Muscle layer of duodenum (tissue), 2 donors: Measurements from ENCODE around the gene CFAP77.

Experiments used
- H3K27ac ChIP-seq: one replicate; pipeline ENCODE4 v1.7.0; 2013; ENCODE audit warnings: mild to moderate bottlenecking, low read length
- H3K27me3 ChIP-seq: one replicate; pipeline ENCODE4 v1.7.0; 2013; ENCODE audit warnings: low read depth, mild to moderate bottlenecking, control low read depth, low read length
- H3K36me3 ChIP-seq, 2 donors: one replicate each; pipeline ENCODE4 v1.7.0; 2013; ENCODE audit warnings: low read length in 2 of 2, control low read depth in 1 of 2, mild to moderate bottlenecking in 1 of 2; ENCODE audit not compliant: insufficient read depth in 2 of 2, control insufficient read depth in 1 of 2
- H3K4me1 ChIP-seq, 2 donors: one replicate each; pipeline ENCODE4 v1.7.0; 2013; ENCODE audit warnings: low read length in 2 of 2, mild to moderate bottlenecking in 2 of 2, control low read depth in 1 of 2, moderate library complexity in 1 of 2; ENCODE audit not compliant: insufficient read depth in 2 of 2, control insufficient read depth in 1 of 2
- H3K4me3 ChIP-seq, 2 donors: one replicate each; pipeline ENCODE4 v1.7.0; 2013; ENCODE audit warnings: low read length in 2 of 2, low read depth in 1 of 2, mild to moderate bottlenecking in 1 of 2
- H3K9me3 ChIP-seq, 2 donors: one replicate each; pipeline ENCODE4 v1.7.0; 2013; ENCODE audit warnings: low read length in 2 of 2, control low read depth in 1 of 2, mild to moderate bottlenecking in 1 of 2; ENCODE audit not compliant: control insufficient read depth in 1 of 2
- donor health status: healthy.

The CFAP77 gene

DNA sequence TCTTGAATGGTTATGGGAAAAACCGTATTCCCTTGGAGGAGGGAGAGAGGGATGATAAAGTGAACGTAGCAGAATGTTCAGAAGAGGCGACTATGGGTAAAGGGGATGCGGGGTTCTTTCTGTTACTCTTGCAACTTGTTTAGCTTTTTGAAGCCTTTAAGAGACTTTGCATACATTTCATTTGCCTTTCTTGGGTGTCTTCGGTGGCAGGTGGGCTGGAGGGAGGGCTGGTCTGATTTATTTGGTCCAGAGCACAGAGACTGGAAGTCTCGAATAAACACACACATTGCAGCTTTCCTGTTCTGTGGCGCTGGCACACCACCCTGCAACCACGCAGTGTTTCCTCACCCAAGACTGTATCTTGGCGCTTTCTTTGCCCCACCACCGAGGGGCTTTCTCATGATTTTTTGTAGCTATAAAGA lies 26.5 kb upstream of the CFAP77 start:
- no peaks in the 10 kb centered on the region for H3K4me1 ChIP-seq
- H3K27ac ChIP-seq = no peak overlapping the region

DNA sequence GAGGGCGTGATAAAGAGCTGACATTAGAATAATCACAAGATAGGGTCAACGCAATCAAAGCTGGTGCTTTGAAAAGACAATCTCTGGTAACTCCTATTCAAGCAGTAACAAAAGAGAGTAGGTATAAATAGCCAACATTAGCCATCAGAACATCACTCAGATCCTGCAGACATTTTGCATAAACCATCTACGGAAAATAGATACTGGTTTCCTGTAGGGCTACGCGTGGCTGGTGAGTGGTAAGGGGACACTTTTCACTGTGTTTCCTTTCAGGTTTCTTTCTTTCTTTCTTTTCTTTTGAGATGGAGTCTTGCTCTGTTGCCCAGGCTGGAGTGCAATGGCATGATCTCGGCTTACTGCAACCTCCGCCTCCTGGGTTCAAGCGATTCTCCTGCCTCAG lies 25.6 kb upstream of the CFAP77 start:
- no peaks in the 10 kb centered on the region for H3K4me1 ChIP-seq
- no peaks in the 10 kb centered on the region for H3K27me3 ChIP-seq
- no peaks in the 10 kb centered on the region for H3K9me3 ChIP-seq
- peaks cover 45 to 76% of the 10 kb centered on the region in 2 donors for H3K36me3 ChIP-seq
- no peak overlapping the region for H3K4me3 ChIP-seq
- H3K27ac ChIP-seq = no peak overlapping the region

More for the DNA sequence above, 26.5 kb upstream of the CFAP77 start:
- Histone ChIP-seq H3K4me3 (no peak overlapping the region), H3K9me3 (no peaks in the 10 kb centered on the region), H3K27me3 (no peaks in the 10 kb centered on the region), H3K36me3 (peaks cover 48 to 72% of the 10 kb centered on the region in 2 donors)

DNA sequence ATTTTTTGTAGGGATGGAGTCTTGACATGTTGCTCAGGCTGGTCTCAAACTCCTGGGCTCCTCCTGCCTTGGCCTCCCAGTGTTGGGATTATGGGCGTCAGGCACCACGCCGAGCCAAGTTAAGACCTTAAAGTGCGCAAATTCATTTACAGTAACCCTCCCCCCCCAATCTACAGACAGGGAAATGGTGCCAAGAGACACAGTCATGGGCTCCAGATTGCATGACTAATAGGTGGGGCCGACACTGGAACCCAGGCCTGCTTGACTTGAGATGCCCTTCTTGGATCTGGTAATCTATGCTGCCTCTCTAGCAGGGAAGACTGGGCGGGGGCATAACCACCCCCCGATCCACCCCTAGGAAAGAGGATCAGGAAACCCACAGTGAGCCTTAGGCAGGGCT lies 22.9 kb upstream of the CFAP77 start:
- no peaks in the 10 kb centered on the region for H3K27me3 ChIP-seq
- H3K4me1 ChIP-seq = no peaks in the 10 kb centered on the region
- no peak overlapping the region for H3K4me3 ChIP-seq
- H3K27ac ChIP-seq = no peak overlapping the region
- no peaks in the 10 kb centered on the region for H3K9me3 ChIP-seq
- peaks cover 64 to 89% of the 10 kb centered on the region in 2 donors for H3K36me3 ChIP-seq

DNA sequence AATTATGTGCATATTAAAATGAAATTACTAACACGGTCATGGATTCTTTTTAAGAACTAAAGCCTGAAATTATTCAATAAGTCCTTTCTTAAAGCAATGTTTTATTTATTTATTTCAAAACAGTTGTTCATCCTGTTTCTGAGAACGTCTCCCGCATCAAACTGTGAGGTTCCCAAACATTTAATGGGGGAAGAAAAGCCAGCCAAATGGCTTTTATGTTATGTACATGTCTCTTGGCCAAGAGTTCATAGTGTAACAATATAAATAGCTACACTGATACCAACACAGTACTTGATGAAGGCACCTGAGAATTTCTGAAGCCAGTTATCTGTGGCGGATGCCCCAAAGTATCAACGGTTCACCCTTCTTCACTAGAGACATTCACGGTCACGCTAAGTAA lies 19.0 kb upstream of the CFAP77 start:
- H3K36me3 ChIP-seq = peaks cover 65 to 82% of the 10 kb centered on the region in 2 donors
- no peaks in the 10 kb centered on the region for H3K27me3 ChIP-seq
- H3K27ac ChIP-seq = no peak overlapping the region
- no peak overlapping the region for H3K4me3 ChIP-seq
- no peaks in the 10 kb centered on the region for H3K9me3 ChIP-seq
- no peaks in the 10 kb centered on the region for H3K4me1 ChIP-seq

DNA sequence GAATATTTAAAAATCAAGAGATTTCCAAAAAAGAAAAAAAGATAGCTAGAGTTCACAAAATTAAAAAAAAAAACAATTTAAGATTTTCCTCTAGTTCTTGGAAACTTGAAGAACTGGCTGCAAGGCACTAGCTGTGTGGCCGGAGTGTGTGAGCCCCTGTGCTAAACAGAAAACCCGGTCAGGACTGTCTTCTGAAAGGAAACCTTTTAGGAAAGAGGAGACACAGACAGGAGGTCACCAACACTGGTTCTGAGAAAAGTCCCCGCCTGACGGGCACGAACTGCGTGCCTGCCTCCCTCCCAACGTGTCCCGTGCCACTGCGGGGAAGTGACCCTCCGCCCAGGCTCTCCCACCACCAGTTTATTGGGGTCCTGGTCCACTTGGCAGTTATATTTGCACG lies 18.6 kb upstream of the CFAP77 start:
- H3K4me3 ChIP-seq = no peak overlapping the region
- H3K36me3 ChIP-seq = peaks cover 65 to 82% of the 10 kb centered on the region in 2 donors
- H3K27ac ChIP-seq = no peak overlapping the region
- H3K9me3 ChIP-seq = no peaks in the 10 kb centered on the region
- no peaks in the 10 kb centered on the region for H3K4me1 ChIP-seq
- no peaks in the 10 kb centered on the region for H3K27me3 ChIP-seq

DNA sequence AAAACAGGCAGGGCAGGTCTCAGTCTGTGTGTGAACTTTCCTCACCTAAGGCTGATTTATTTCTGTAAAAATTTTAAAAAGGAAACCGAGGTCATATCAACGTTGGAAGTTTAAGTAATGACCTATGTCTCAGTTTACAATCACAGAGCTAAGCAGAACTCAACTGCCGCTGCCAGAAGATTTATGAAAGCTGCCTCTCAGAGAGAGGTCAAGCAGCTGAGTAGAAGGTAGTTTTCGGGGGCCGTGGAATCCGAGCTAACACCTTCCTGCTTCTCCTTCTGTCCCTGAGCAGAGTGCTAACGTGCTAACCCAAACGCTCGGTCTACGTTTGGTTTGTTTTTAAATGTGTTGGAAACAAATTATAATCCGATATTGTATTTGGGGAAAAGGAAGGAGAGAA lies 14.5 kb upstream of the CFAP77 start:
- Histone ChIP-seq H3K4me3 (no peak overlapping the region), H3K27ac (no peak overlapping the region), H3K36me3 (peaks cover 60 to 75% of the 10 kb centered on the region in 2 donors), H3K9me3 (no peaks in the 10 kb centered on the region), H3K4me1 (no peaks in the 10 kb centered on the region), H3K27me3 (no peaks in the 10 kb centered on the region)

DNA sequence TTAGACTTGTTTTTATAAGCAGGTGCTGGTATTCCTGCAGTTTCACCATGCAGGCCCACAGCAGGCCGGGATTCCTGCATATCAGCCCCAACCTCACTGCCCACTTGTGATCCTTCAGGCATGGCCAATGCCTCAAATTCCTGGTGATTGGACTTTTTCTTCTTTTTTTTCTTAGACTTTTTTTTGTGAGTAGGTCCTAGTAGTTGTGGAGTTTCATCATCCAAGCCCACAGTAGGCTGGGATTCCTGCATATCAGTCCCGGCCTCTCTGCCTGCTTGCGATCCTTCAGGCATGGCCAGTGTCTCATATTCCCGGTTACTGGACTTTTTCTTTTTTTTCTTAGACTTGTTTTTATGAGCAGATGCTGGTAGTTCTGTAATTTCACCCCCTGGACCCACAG lies 8.2 kb upstream of the CFAP77 start:
- H3K4me3 ChIP-seq = no peak overlapping the region
- no peaks in the 10 kb centered on the region for H3K27me3 ChIP-seq
- H3K27ac ChIP-seq = no peak overlapping the region
- no peaks in the 10 kb centered on the region for H3K9me3 ChIP-seq
- H3K36me3 ChIP-seq = peaks cover 28 to 53% of the 10 kb centered on the region in 2 donors
- H3K4me1 ChIP-seq = peaks cover 0 to 10% of the 10 kb centered on the region in 2 donors

DNA sequence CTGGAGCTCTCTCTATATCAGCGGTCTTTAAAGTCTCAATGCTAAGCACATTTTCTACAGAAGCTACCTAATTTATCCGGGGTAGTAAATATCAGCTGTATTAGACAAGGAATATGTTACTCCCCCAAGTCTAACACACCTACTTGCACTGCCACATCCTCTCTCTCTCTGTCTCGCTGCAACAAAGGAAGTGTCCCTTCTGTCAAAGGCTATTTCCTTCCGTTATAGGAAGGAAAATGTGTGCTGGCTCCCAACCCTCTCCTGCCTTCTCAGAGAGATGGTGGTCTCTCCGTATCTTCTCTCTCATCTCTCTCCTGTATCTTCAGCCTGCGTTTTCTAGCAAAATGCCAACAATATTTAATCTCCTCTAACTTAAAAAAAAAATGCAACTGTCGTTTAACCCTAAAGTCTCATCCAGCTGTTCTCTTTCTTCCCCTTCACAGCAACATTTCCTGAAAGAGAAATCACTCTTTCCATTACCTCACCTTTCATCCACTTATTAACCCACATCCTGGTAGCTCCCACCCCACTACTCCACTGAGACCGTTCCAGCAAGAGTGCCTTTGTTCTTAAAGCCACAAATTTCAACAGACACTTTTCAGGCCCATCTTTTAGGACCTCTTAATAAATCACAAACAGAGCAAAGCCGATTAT lies 5.7 kb upstream of the CFAP77 start:
- Histone ChIP-seq H3K4me1 (peaks cover 0 to 10% of the 10 kb centered on the region in 2 donors), H3K36me3 (peaks cover 16 to 30% of the 10 kb centered on the region in 2 donors), H3K9me3 (no peaks in the 10 kb centered on the region), H3K4me3 (no peak overlapping the region), H3K27me3 (peaks cover under 1% of the 10 kb centered on the region), H3K27ac (no peak overlapping the region)

DNA sequence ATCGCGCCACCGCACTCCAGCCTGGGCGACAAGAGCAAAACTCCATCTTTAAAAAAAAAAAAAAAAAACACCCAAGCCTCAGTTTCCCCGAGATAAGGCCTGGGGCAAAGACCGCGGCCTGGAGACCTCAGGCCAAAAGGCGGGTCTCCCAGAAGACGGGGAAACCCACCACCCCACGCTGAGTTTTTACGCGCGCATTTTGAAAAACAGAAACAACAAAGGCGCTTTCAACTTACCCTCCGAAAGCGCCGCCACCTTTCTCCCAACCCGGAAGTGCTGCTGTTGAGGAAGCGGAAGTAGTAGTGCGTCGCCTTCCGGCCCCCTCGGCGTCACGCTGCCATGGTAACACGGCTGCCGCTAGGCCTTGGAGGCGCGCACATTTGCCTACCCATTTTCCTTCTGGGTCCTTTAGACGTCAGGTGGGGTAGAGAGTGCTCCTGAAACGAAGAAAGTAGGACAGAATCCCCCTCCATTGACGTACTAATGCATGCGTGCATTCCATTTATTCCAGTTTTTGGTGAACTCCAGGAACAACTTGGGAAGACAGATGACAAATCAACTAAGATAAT lies 3.4 kb upstream of the CFAP77 start, which contains the start of gene TTF1:
Gene TTF1, minus strand, starts transcription at position 287 of the 569 bp plus-strand sequence. CDS start 4,019 bp downstream, outside the sequence.
- Histone ChIP-seq H3K36me3 (peaks cover 10 to 20% of the 10 kb centered on the region in 2 donors), H3K4me1 (peaks cover 9 to 30% of the 10 kb centered on the region in 2 donors), H3K27me3 (peaks cover 18% of the 10 kb centered on the region), H3K9me3 (no peaks in the 10 kb centered on the region), H3K27ac (peak within 1 kb of the TSS; percentile 63), H3K4me3 (peak within 1 kb of the TSS; percentile 72 to 79)

DNA sequence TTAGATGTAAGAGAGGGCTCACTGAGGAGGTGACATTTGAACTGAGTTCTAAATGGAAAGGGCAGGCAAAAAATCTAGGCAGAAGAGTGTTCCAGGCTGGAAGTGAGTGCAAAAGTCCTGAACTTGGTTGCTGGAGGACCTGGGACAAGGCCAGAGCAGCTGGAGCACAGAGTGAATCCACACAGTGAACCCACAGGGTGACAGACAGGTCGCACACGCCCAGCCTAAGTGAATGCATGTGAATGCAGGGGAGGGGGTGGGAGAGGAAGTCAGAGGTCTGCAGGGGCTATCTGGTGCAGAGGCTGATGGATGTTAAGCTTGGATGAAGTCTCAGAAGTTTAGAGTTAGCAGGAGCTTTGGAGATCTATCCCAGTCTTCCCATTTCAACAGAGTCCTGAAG lies 2.8 kb upstream of the CFAP77 start:
- no peaks in the 10 kb centered on the region for H3K9me3 ChIP-seq
- peak overlapping the region; percentile 72 to 79 for H3K4me3 ChIP-seq
- H3K36me3 ChIP-seq = peaks cover 4 to 14% of the 10 kb centered on the region in 2 donors
- H3K27me3 ChIP-seq = peaks cover 18% of the 10 kb centered on the region
- H3K27ac ChIP-seq = peak overlapping the region; percentile 63
- peaks cover 9 to 30% of the 10 kb centered on the region in 2 donors for H3K4me1 ChIP-seq

DNA sequence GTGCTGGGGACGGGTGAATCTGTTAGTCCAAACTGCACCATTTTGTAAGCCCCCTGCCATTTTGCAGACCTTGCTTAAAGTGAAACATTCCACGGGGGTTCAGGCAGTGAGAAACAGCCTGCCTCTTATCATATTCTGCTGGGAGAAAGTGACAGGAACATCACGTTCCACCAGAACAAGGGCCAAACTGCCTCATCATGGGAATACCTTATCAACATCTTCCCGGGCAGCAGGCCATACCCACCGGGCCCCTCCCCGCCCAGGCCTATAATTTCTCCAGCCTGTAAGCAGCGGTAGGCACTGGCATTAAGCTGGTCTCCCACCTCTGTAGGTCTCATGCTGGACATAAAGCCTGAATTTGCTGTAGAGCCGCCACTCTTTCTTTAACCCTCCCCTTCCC lies 1.5 kb upstream of the CFAP77 start:
- H3K27ac ChIP-seq = no peak overlapping the region
- H3K9me3 ChIP-seq = no peaks in the 10 kb centered on the region
- peaks cover 27% of the 10 kb centered on the region for H3K27me3 ChIP-seq
- H3K4me3 ChIP-seq = no peak overlapping the region
- H3K36me3 ChIP-seq = peaks cover 0 to 3% of the 10 kb centered on the region in 2 donors
- H3K4me1 ChIP-seq = peaks cover 9 to 30% of the 10 kb centered on the region in 2 donors
